Activated T-cell treated with anti-CD3 and anti-CD28 coated beads, Interleukin-2, amount 50 U/mL, for 72 hours (primary cell): ENCODE data around the gene GAPDH. TPM values are rescaled to one million over a fixed set of nuclear protein-coding genes. Genes with fewer than 3 reads are reported as not detected.
"Not testable (repeated sequence)": the region's sequence is repeated elsewhere in the genome, so short reads cannot be mapped to it uniquely, and the experiment has no call there.

ENCODE experiments used
- ATAC-seq, 2 donors: fragments of 150-1000 bp; cut with Tn5 transposase; replicated peaks in 1 of 2; 2 replicates each; pipeline ENCODE4 v1.10.0; 2021; ENCODE audit warnings: moderate library complexity in 2 of 2, mild to moderate bottlenecking in 1 of 2
- DNase-seq, 2 donors: peaks; one replicate each; pipeline ENCODE4 v3.0.0; 2021 to 2022; ENCODE audit warnings: mixed read lengths in 1 of 2
- H3K27ac Mint-ChIP-seq: one replicate; pipeline ENCODE4 v1.8.0; 2022; ENCODE audit warnings: mild to moderate bottlenecking, moderate library complexity, mixed read lengths
- H3K27me3 Mint-ChIP-seq: one replicate; pipeline ENCODE4 v1.8.0; 2022; ENCODE audit warnings: low read depth, mixed read lengths
- H3K36me3 Mint-ChIP-seq, 2 donors: one replicate each; pipeline ENCODE4 v1.8.0; 2022; ENCODE audit warnings: mixed read lengths in 2 of 2, mild to moderate bottlenecking in 1 of 2; ENCODE audit not compliant: insufficient read depth in 2 of 2
- H3K4me1 Mint-ChIP-seq: one replicate; pipeline ENCODE4 v1.8.0; 2022; ENCODE audit warnings: low read depth, mixed read lengths
- H3K4me3 Mint-ChIP-seq, 2 donors: one replicate each; pipeline ENCODE4 v1.8.0; 2022; ENCODE audit warnings: mild to moderate bottlenecking in 2 of 2, mixed read lengths in 2 of 2, moderate library complexity in 2 of 2
- H3K9me3 Mint-ChIP-seq, 2 donors: one replicate each; pipeline ENCODE4 v1.8.0; 2022; ENCODE audit warnings: mixed read lengths in 2 of 2
- total RNA-seq, 2 donors: library from RNA; stranded (reverse); gene quantifications; one replicate each; pipeline ENCODE4 v1.2.3, GENCODE V29; 2022

GAPDH gene
- total RNA-seq, 2 donors from 2014 or later = 4,101 to 4,234 TPM

DNA sequence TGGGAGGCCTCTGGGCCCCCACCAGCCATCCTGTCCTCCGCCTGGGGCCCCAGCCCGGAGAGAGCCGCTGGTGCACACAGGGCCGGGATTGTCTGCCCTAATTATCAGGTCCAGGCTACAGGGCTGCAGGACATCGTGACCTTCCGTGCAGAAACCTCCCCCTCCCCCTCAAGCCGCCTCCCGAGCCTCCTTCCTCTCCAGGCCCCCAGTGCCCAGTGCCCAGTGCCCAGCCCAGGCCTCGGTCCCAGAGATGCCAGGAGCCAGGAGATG, 729 bp upstream of the GAPDH start:
- ATAC-seq = no peak
- H3K36me3 Mint-ChIP-seq = peaks cover 27 to 39% of the 10 kb centered on the region in 2 donors
- no peak for DNase-seq
- H3K27me3 Mint-ChIP-seq = no peaks in the 10 kb centered on the region
- no peaks in the 10 kb centered on the region for H3K9me3 Mint-ChIP-seq
- peak overlapping the region; percentile 96 to 97 for H3K4me3 Mint-ChIP-seq
- H3K4me1 Mint-ChIP-seq = peaks cover 67% of the 10 kb centered on the region
- H3K27ac Mint-ChIP-seq = peak overlapping the region; percentile 86

DNA sequence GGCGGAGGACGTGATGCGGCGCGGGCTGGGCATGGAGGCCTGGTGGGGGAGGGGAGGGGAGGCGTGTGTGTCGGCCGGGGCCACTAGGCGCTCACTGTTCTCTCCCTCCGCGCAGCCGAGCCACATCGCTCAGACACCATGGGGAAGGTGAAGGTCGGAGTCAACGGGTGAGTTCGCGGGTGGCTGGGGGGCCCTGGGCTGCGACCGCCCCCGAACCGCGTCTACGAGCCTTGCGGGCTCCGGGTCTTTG, 303 bp downstream of the GAPDH start:
- Mint-ChIP-seq H3K9me3 (no peaks in the 10 kb centered on the region), H3K4me3 (peak overlapping the region; percentile 96 to 97), H3K27me3 (no peaks in the 10 kb centered on the region), H3K36me3 (peaks cover 25 to 37% of the 10 kb centered on the region in 2 donors), H3K4me1 (peaks cover 77% of the 10 kb centered on the region), H3K27ac (peak overlapping the region; percentile 97)
- no peak for ATAC-seq
- no peak for DNase-seq

DNA sequence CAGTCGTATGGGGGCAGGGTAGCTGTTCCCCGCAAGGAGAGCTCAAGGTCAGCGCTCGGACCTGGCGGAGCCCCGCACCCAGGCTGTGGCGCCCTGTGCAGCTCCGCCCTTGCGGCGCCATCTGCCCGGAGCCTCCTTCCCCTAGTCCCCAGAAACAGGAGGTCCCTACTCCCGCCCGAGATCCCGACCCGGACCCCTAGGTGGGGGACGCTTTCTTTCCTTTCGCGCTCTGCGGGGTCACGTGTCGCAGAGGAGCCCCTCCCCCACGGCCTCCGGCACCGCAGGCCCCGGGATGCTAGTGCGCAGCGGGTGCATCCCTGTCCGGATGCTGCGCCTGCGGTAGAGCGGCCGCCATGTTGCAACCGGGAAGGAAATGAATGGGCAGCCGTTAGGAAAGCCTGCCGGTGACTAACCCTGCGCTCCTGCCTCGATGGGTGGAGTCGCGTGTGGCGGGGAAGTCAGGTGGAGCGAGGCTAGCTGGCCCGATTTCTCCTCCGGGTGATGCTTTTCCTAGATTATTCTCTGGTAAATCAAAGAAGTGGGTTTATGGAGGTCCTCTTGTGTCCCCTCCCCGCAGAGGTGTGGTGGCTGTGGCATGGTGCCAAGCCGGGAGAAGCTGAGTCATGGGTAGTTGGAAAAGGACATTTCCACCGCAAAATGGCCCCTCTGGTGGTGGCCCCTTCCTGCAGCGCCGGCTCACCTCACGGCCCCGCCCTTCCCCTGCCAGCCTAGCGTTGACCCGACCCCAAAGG, 804 bp downstream of the GAPDH start:
- ATAC-seq (peak; percentile 29 to 38), DNase-seq (peak; percentile 87 to 88)
- Mint-ChIP-seq H3K36me3 (peaks cover 24 to 35% of the 10 kb centered on the region in 2 donors), H3K4me1 (peaks cover 82% of the 10 kb centered on the region), H3K27ac (peak overlapping the region; percentile 97), H3K9me3 (no peaks in the 10 kb centered on the region), H3K27me3 (no peaks in the 10 kb centered on the region), H3K4me3 (peak overlapping the region; percentile 96 to 97)

DNA sequence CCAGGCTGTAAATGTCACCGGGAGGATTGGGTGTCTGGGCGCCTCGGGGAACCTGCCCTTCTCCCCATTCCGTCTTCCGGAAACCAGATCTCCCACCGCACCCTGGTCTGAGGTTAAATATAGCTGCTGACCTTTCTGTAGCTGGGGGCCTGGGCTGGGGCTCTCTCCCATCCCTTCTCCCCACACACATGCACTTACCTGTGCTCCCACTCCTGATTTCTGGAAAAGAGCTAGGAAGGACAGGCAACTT, 1.3 kb downstream of the GAPDH start:
- Mint-ChIP-seq H3K4me3 (peak overlapping the region; percentile 96 to 97), H3K4me1 (peaks cover 87% of the 10 kb centered on the region), H3K27ac (peak overlapping the region; percentile 97), H3K9me3 (no peaks in the 10 kb centered on the region), H3K27me3 (no peaks in the 10 kb centered on the region), H3K36me3 (peaks cover 21 to 31% of the 10 kb centered on the region in 2 donors)
- no peak for DNase-seq
- no peak for ATAC-seq

DNA sequence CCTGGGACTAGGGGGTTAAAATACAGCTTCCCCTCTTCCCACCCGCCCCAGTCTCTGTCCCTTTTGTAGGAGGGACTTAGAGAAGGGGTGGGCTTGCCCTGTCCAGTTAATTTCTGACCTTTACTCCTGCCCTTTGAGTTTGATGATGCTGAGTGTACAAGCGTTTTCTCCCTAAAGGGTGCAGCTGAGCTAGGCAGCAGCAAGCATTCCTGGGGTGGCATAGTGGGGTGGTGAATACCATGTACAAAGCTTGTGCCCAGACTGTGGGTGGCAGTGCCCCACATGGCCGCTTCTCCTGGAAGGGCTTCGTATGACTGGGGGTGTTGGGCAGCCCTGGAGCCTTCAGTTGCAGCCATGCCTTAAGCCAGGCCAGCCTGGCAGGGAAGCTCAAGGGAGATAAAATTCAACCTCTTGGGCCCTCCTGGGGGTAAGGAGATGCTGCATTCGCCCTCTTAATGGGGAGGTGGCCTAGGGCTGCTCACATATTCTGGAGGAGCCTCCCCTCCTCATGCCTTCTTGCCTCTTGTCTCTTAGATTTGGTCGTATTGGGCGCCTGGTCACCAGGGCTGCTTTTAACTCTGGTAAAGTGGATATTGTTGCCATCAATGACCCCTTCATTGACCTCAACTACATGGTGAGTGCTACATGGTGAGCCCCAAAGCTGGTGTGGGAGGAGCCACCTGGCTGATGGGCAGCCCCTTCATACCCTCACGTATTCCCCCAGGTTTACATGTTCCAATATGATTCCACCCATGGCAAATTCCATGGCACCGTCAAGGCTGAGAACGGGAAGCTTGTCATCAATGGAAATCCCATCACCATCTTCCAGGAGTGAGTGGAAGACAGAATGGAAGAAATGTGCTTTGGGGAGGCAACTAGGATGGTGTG, 1.9 kb downstream of the GAPDH start:
- Mint-ChIP-seq H3K27me3 (no peaks in the 10 kb centered on the region), H3K36me3 (peaks cover 21 to 27% of the 10 kb centered on the region in 2 donors), H3K9me3 (no peaks in the 10 kb centered on the region), H3K27ac (peak overlapping the region; percentile 97), H3K4me1 (peaks cover 86% of the 10 kb centered on the region), H3K4me3 (peak overlapping the region; percentile 96 to 97)
- ATAC-seq (no peak), DNase-seq (no peak)

DNA sequence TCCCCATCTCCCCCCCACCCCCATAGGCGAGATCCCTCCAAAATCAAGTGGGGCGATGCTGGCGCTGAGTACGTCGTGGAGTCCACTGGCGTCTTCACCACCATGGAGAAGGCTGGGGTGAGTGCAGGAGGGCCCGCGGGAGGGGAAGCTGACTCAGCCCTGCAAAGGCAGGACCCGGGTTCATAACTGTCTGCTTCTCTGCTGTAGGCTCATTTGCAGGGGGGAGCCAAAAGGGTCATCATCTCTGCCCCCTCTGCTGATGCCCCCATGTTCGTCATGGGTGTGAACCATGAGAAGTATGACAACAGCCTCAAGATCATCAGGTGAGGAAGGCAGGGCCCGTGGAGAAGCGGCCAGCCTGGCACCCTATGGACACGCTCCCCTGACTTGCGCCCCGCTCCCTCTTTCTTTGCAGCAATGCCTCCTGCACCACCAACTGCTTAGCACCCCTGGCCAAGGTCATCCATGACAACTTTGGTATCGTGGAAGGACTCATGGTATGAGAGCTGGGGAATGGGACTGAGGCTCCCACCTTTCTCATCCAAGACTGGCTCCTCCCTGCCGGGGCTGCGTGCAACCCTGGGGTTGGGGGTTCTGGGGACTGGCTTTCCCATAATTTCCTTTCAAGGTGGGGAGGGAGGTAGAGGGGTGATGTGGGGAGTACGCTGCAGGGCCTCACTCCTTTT, 2.7 kb downstream of the GAPDH start:
- Mint-ChIP-seq H3K4me3 (peak overlapping the region; percentile 96 to 97), H3K9me3 (no peaks in the 10 kb centered on the region), H3K36me3 (peaks cover 21 to 23% of the 10 kb centered on the region in 2 donors), H3K27me3 (no peaks in the 10 kb centered on the region), H3K4me1 (peaks cover 86% of the 10 kb centered on the region), H3K27ac (peak overlapping the region; percentile 63)
- ATAC-seq (no peak), DNase-seq (peak in 1 of 2 donors; percentile 12)

DNA sequence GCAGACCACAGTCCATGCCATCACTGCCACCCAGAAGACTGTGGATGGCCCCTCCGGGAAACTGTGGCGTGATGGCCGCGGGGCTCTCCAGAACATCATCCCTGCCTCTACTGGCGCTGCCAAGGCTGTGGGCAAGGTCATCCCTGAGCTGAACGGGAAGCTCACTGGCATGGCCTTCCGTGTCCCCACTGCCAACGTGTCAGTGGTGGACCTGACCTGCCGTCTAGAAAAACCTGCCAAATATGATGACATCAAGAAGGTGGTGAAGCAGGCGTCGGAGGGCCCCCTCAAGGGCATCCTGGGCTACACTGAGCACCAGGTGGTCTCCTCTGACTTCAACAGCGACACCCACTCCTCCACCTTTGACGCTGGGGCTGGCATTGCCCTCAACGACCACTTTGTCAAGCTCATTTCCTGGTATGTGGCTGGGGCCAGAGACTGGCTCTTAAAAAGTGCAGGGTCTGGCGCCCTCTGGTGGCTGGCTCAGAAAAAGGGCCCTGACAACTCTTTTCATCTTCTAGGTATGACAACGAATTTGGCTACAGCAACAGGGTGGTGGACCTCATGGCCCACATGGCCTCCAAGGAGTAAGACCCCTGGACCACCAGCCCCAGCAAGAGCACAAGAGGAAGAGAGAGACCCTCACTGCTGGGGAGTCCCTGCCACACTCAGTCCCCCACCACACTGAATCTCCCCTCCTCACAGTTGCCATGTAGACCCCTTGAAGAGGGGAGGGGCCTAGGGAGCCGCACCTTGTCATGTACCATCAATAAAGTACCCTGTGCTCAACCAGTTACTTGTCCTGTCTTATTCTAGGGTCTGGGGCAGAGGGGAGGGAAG, 3.5 kb downstream of the GAPDH start:
- Mint-ChIP-seq H3K4me3 (peak overlapping the region; percentile 96 to 97), H3K4me1 (peaks cover 81% of the 10 kb centered on the region), H3K36me3 (peaks cover 18 to 21% of the 10 kb centered on the region in 2 donors), H3K27ac (peak overlapping the region; percentile 63)
- DNase-seq = peak; percentile 83 to 85
- not testable (repeated sequence) for H3K27me3 Mint-ChIP-seq, H3K9me3 Mint-ChIP-seq, ATAC-seq

DNA sequence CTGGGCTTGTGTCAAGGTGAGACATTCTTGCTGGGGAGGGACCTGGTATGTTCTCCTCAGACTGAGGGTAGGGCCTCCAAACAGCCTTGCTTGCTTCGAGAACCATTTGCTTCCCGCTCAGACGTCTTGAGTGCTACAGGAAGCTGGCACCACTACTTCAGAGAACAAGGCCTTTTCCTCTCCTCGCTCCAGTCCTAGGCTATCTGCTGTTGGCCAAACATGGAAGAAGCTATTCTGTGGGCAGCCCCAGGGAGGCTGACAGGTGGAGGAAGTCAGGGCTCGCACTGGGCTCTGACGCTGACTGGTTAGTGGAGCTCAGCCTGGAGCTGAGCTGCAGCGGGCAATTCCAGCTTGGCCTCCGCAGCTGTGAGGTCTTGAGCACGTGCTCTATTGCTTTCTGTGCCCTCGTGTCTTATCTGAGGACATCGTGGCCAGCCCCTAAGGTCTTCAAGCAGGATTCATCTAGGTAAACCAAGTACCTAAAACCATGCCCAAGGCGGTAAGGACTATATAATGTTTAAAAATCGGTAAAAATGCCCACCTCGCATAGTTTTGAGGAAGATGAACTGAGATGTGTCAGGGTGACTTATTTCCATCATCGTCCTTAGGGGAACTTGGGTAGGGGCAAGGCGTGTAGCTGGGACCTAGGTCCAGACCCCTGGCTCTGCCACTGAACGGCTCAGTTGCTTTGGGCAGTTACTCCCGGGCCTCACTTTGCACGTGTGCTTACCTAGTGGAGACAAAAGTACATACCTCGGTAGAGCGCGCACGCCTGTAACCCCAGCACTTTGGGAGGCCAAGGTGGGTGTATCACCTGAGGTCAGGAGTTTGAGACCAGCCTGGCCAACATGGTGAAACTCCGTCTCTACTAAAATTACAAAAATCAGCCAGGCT, 4.3 kb downstream of the GAPDH start:
- peaks cover 18 to 21% of the 10 kb centered on the region in 2 donors for H3K36me3 Mint-ChIP-seq
- no peak for ATAC-seq

DNA sequence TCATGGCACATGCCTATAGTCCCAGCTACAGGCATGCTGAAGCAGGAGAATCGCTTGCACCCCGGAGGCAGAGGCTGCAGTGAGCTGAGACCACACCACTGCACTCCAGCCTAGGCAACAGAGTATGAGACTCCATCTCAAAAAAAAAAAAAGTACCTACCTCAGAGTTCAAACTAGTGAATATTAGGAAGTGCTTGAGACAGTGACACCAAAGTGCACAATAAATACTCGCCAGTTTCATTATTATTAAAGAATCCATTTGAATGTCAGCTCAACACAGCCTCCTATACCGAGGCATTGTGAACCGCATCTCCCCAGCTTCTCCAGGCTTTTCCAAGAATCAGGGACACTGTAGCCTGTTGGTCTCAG, 5.0 kb downstream of the GAPDH start:
- Mint-ChIP-seq H3K27ac (peak overlapping the region; percentile 64), H3K27me3 (no peaks in the 10 kb centered on the region), H3K4me1 (peaks cover 69% of the 10 kb centered on the region), H3K9me3 (no peaks in the 10 kb centered on the region), H3K4me3 (peak overlapping the region in 1 of 2 donors; percentile 74), H3K36me3 (peaks cover 18 to 19% of the 10 kb centered on the region in 2 donors)
- ATAC-seq = no peak
- no peak for DNase-seq

More for the DNA sequence above, 4.3 kb downstream of the GAPDH start:
- peak overlapping the region; percentile 18 to 20 for H3K4me3 Mint-ChIP-seq
- peaks cover 74% of the 10 kb centered on the region for H3K4me1 Mint-ChIP-seq
- peak overlapping the region; percentile 80 for H3K27ac Mint-ChIP-seq
- no peak for DNase-seq
- H3K27me3 Mint-ChIP-seq = no peaks in the 10 kb centered on the region
- no peaks in the 10 kb centered on the region for H3K9me3 Mint-ChIP-seq

DNA sequence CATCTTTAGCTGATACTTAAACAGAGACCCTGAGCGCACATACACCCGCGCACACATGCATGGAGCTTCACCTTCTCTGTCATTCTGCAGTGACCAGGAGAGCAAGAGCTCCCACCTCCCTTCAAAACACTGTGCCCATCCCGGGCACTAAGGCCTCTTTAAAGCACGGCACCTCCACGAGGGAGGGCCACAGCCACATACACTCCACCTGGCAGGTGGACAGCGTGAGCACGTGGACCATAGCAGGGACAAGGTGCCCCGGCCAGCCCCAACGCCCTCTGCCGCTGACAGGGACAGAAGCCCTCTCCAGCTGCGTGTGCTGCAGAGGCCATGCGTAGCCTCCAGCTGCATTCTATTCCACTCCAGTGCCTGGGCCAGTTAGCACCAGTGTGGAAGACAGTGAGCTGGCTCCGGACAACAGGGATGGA, 5.4 kb downstream of the GAPDH start:
- H3K9me3 Mint-ChIP-seq = no peaks in the 10 kb centered on the region
- H3K27me3 Mint-ChIP-seq = no peaks in the 10 kb centered on the region
- H3K4me3 Mint-ChIP-seq = peak overlapping the region; percentile 74 to 82
- DNase-seq (no peak), ATAC-seq (peak in 1 of 2 donors; percentile 0)
- peaks cover 16 to 19% of the 10 kb centered on the region in 2 donors for H3K36me3 Mint-ChIP-seq
- peaks cover 69% of the 10 kb centered on the region for H3K4me1 Mint-ChIP-seq
- H3K27ac Mint-ChIP-seq = peak overlapping the region; percentile 64

DNA sequence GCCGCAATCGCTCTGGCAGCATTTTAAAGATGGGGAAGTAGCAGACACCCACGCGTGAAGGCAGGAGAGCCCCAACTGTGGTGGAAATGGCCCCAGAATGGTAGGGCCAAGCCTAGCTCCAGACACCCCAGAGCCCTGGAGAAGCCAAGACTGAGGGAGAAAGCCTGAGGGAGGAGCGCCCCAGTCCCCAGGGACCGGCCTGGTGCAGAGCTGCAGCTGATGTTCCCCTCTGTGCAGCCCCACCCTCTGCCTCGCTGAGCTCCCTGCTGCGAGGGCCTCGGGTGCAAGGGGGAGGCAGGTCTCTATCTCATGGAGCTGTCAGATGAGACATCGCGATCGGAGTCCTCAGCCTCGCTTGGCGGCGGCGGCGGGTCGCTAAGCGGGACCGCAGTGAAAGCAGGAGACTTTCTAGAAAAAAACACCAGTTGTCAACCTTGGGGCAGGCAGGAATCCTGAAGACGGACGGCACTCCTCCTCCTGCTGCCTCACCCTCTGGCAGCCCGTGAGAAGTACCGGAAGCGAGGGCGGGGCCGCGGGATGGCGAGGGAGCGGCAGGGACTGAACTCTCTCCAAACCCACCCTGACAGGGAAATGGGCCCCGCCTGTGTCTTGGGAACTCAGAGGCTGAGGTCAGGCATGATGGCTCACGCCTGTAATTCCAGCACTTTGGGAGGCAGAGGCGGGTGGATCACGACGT, 6.0 kb downstream of the GAPDH start:
- DNase-seq (peak; percentile 51 to 60), ATAC-seq (peak; percentile 24 to 45)
- Mint-ChIP-seq H3K4me3 (peak overlapping the region; percentile 74 to 82), H3K27me3 (no peaks in the 10 kb centered on the region), H3K27ac (peak overlapping the region; percentile 64), H3K9me3 (no peaks in the 10 kb centered on the region), H3K36me3 (peaks cover 13 to 16% of the 10 kb centered on the region in 2 donors), H3K4me1 (peaks cover 67% of the 10 kb centered on the region)
